Measurements from ENCODE around the gene GPI.
"Not testable (repeated sequence)": the region's sequence is repeated elsewhere in the genome, so short reads cannot be mapped to it uniquely, and the experiment has no call there.

The GPI gene

GRCh38 chr19:34370983-34371382, 6.0 kb downstream of the GPI start:
- Histone ChIP-seq H3K9ac (ENCODE audit: low read depth, low read length) (no peak overlapping the region), H3K36me3 (ENCODE audit: insufficient read depth, low read depth, low read length) (peaks cover 82% of the 10 kb centered on the region), H3K4me3 (ENCODE audit: low read length) (no peak overlapping the region), H3K27ac (ENCODE audit: low read length) (no peak overlapping the region), H3K4me1 (ENCODE audit: insufficient read depth, low read length) (no peaks in the 10 kb centered on the region), H3K9me3 (ENCODE audit: insufficient read depth, low read depth, low read length) (no peaks in the 10 kb centered on the region), H3K27me3 (ENCODE audit: insufficient read depth, low read length) (no peaks in the 10 kb centered on the region)

- H3K36me3 ChIP-seq (ENCODE audit: insufficient read depth, low read depth, low read length): peaks cover 77% of the 10 kb centered on the region
- H3K27me3 ChIP-seq (ENCODE audit: insufficient read depth, low read length): no peaks in the 10 kb centered on the region
- H3K4me3 ChIP-seq (ENCODE audit: low read length): no peak overlapping the region
- no peak overlapping the region for H3K27ac ChIP-seq (ENCODE audit: low read length)
- no peaks in the 10 kb centered on the region for H3K9me3 ChIP-seq (ENCODE audit: insufficient read depth, low read depth, low read length)
- H3K9ac ChIP-seq (ENCODE audit: low read depth, low read length): no peak overlapping the region
- no peaks in the 10 kb centered on the region for H3K4me1 ChIP-seq (ENCODE audit: insufficient read depth, low read length)
These were observed 8.7 kb downstream of the GPI start for GRCh38 chr19:34373601-34374288.

GRCh38 chr19:34375598-34375997, 10.6 kb downstream of the GPI start:
- Histone ChIP-seq H3K4me1 (ENCODE audit: insufficient read depth, low read length) (no peaks in the 10 kb centered on the region), H3K4me3 (ENCODE audit: low read length) (no peak overlapping the region), H3K9ac (ENCODE audit: low read depth, low read length) (no peak overlapping the region), H3K36me3 (ENCODE audit: insufficient read depth, low read depth, low read length) (peaks cover 77% of the 10 kb centered on the region), H3K9me3 (ENCODE audit: insufficient read depth, low read depth, low read length) (no peaks in the 10 kb centered on the region), H3K27me3 (ENCODE audit: insufficient read depth, low read length) (no peaks in the 10 kb centered on the region), H3K27ac (ENCODE audit: low read length) (no peak overlapping the region)

GRCh38 chr19:34380639-34381241, 15.7 kb downstream of the GPI start:
- no peak overlapping the region for H3K4me3 ChIP-seq (ENCODE audit: low read length)
- H3K36me3 ChIP-seq (ENCODE audit: insufficient read depth, low read depth, low read length): peaks cover 92% of the 10 kb centered on the region
- no peak overlapping the region for H3K27ac ChIP-seq (ENCODE audit: low read length)
- H3K9ac ChIP-seq (ENCODE audit: low read depth, low read length): no peak overlapping the region
- H3K27me3 ChIP-seq (ENCODE audit: insufficient read depth, low read length): no peaks in the 10 kb centered on the region
- H3K4me1 ChIP-seq (ENCODE audit: insufficient read depth, low read length): no peaks in the 10 kb centered on the region
- H3K9me3 ChIP-seq (ENCODE audit: insufficient read depth, low read depth, low read length): no peaks in the 10 kb centered on the region

- Histone ChIP-seq H3K27ac (ENCODE audit: low read length) (no peak overlapping the region), H3K9ac (ENCODE audit: low read depth, low read length) (no peak overlapping the region), H3K4me1 (ENCODE audit: insufficient read depth, low read length) (no peaks in the 10 kb centered on the region), H3K27me3 (ENCODE audit: insufficient read depth, low read length) (no peaks in the 10 kb centered on the region), H3K4me3 (ENCODE audit: low read length) (no peak overlapping the region), H3K9me3 (ENCODE audit: insufficient read depth, low read depth, low read length) (no peaks in the 10 kb centered on the region), H3K36me3 (ENCODE audit: insufficient read depth, low read depth, low read length) (peaks cover 93% of the 10 kb centered on the region)
These were observed 16.6 kb downstream of the GPI start for GRCh38 chr19:34381399-34382251.

GRCh38 chr19:34382471-34382870, 17.5 kb downstream of the GPI start:
- no peaks in the 10 kb centered on the region for H3K27me3 ChIP-seq (ENCODE audit: insufficient read depth, low read length)
- H3K4me1 ChIP-seq (ENCODE audit: insufficient read depth, low read length): no peaks in the 10 kb centered on the region
- peaks cover 98% of the 10 kb centered on the region for H3K36me3 ChIP-seq (ENCODE audit: insufficient read depth, low read depth, low read length)
- no peaks in the 10 kb centered on the region for H3K9me3 ChIP-seq (ENCODE audit: insufficient read depth, low read depth, low read length)
- no peak overlapping the region for H3K9ac ChIP-seq (ENCODE audit: low read depth, low read length)
- no peak overlapping the region for H3K4me3 ChIP-seq (ENCODE audit: low read length)
- no peak overlapping the region for H3K27ac ChIP-seq (ENCODE audit: low read length)

GRCh38 chr19:34383599-34383998, 18.6 kb downstream of the GPI start:
- peaks cover 99% of the 10 kb centered on the region for H3K36me3 ChIP-seq (ENCODE audit: insufficient read depth, low read depth, low read length)
- no peak overlapping the region for H3K4me3 ChIP-seq (ENCODE audit: low read length)
- no peak overlapping the region for H3K9ac ChIP-seq (ENCODE audit: low read depth, low read length)
- H3K27ac ChIP-seq (ENCODE audit: low read length): no peak overlapping the region
- no peaks in the 10 kb centered on the region for H3K27me3 ChIP-seq (ENCODE audit: insufficient read depth, low read length)
- no peaks in the 10 kb centered on the region for H3K9me3 ChIP-seq (ENCODE audit: insufficient read depth, low read depth, low read length)
- H3K4me1 ChIP-seq (ENCODE audit: insufficient read depth, low read length): no peaks in the 10 kb centered on the region

GRCh38 chr19:34386645-34387445, 21.8 kb downstream of the GPI start:
- no peaks in the 10 kb centered on the region for H3K4me1 ChIP-seq (ENCODE audit: insufficient read depth, low read length)
- H3K9me3 ChIP-seq (ENCODE audit: insufficient read depth, low read depth, low read length): no peaks in the 10 kb centered on the region
- H3K36me3 ChIP-seq (ENCODE audit: insufficient read depth, low read depth, low read length): peaks cover 99% of the 10 kb centered on the region
- no peaks in the 10 kb centered on the region for H3K27me3 ChIP-seq (ENCODE audit: insufficient read depth, low read length)
- no peak overlapping the region for H3K27ac ChIP-seq (ENCODE audit: low read length)
- no peak overlapping the region for H3K9ac ChIP-seq (ENCODE audit: low read depth, low read length)
- H3K4me3 ChIP-seq (ENCODE audit: low read length): no peak overlapping the region

DNA sequence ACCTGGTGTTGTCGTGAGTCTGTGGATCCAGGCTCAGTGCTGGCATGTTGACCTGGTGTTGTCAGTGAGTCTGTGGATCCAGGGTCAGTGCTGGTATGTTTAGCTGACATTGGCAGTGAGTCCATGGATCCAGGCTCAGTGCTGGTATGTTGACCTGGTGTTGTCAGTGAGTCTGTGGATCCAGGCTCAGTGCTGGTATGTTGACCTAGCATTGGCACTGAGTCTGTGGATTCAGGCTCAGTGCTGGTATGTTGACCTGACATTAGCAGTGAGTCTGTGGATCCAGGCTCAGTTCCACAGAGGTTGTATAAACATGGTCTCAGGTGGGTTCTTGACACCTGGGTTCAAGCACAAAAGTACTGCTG, 22.4 kb downstream of the GPI start:
- H3K9me3 ChIP-seq (ENCODE audit: insufficient read depth, low read depth, low read length): no peaks in the 10 kb centered on the region
- peaks cover 99% of the 10 kb centered on the region for H3K36me3 ChIP-seq (ENCODE audit: insufficient read depth, low read depth, low read length)
- H3K4me1 ChIP-seq (ENCODE audit: insufficient read depth, low read length): no peaks in the 10 kb centered on the region
- no peak overlapping the region for H3K4me3 ChIP-seq (ENCODE audit: low read length)
- no peak overlapping the region for H3K27ac ChIP-seq (ENCODE audit: low read length)
- no peak overlapping the region for H3K9ac ChIP-seq (ENCODE audit: low read depth, low read length)
- no peaks in the 10 kb centered on the region for H3K27me3 ChIP-seq (ENCODE audit: insufficient read depth, low read length)

- not testable (repeated sequence) for H3K9me3 ChIP-seq (ENCODE audit: insufficient read depth, low read depth, low read length); H3K27me3 ChIP-seq (ENCODE audit: insufficient read depth, low read length); H3K4me3 ChIP-seq (ENCODE audit: low read length); H3K27ac ChIP-seq (ENCODE audit: low read length); H3K4me1 ChIP-seq (ENCODE audit: insufficient read depth, low read length); H3K9ac ChIP-seq (ENCODE audit: low read depth, low read length)
- H3K36me3 ChIP-seq (ENCODE audit: insufficient read depth, low read depth, low read length): peaks cover 98% of the 10 kb centered on the region
These were observed 23.7 kb downstream of the GPI start for GRCh38 chr19:34388745-34389144.

DNA sequence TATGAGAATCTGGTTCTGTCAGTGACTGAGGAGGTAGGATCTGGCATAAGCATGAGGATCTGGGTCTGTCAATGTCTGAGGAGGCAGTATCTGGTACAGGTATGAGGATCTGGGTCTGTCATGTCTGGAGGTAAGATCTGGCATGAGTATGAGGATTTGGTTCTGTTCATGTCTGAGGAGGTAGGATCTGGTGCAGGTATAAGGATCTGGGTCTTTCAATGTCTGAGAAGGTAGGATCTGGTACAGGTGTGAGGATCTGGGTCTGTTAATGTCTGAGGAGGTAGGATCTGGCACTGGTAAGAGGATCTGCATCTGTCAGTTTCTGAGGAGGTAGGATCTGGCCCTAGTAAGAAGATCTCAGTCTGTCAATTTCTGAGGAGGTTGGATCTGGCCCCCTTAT, 26.8 kb downstream of the GPI start:
- Histone ChIP-seq H3K27me3 (ENCODE audit: insufficient read depth, low read length) (no peaks in the 10 kb centered on the region), H3K9ac (ENCODE audit: low read depth, low read length) (no peak overlapping the region), H3K36me3 (ENCODE audit: insufficient read depth, low read depth, low read length) (peaks cover 96% of the 10 kb centered on the region), H3K4me3 (ENCODE audit: low read length) (no peak overlapping the region), H3K27ac (ENCODE audit: low read length) (no peak overlapping the region), H3K9me3 (ENCODE audit: insufficient read depth, low read depth, low read length) (no peaks in the 10 kb centered on the region), H3K4me1 (ENCODE audit: insufficient read depth, low read length) (no peaks in the 10 kb centered on the region)

Data from iPS-20b (cell line).